ENCODE results near the gene PMPCA. TPM values are rescaled to one million over a fixed set of nuclear protein-coding genes. Genes with fewer than 3 reads are reported as not detected.

PMPCA gene
- total RNA-seq, 1 experiment from 2014 or later, result 94.5 TPM

- Histone ChIP-seq H3K27ac (ENCODE audit: insufficient read length, low read depth, low read length) (no peak overlapping the region), H2BK15ac (ENCODE audit: low read depth, low read length) (no peak overlapping the region), H3K4ac (ENCODE audit: low read depth, low read length) (no peak overlapping the region), H3K27me3 (ENCODE audit: insufficient read depth, low read length) (no peaks in the 10 kb centered on the region), H4K91ac (ENCODE audit: insufficient read length, low read depth, low read length) (no peak overlapping the region), H2BK12ac (ENCODE audit: insufficient read length, low read depth, low read length) (no peak overlapping the region), H3T11ph (ENCODE audit: low read length) (no peak overlapping the region), H2AFZ (ENCODE audit: low read length) (no peak overlapping the region), H3K79me2 (ENCODE audit: insufficient read depth, low read length) (no peaks in the 10 kb centered on the region), H2AK5ac (ENCODE audit: insufficient read length, low read length) (no peak overlapping the region), H3K56ac (ENCODE audit: insufficient read length, low read depth, low read length) (no peak overlapping the region), H3K23ac (ENCODE audit: insufficient read length, low read depth, low read length) (no peak overlapping the region), H2BK120ac (ENCODE audit: low read depth, low read length, poor library complexity, severe bottlenecking) (no peak overlapping the region), H3K14ac (ENCODE audit: insufficient read depth, low read length) (no peak overlapping the region), H3K9me3 (ENCODE audit: control insufficient read depth, low read depth, low read length) (no peaks in the 10 kb centered on the region), H4K8ac (replicated peaks; ENCODE audit: insufficient read length, low read depth, low read length) (no peak overlapping the region), H3K79me1 (ENCODE audit: insufficient read depth, low read depth, low read length, poor library complexity, severe bottlenecking) (no peaks in the 10 kb centered on the region), H3K18ac (ENCODE audit: insufficient read length, low read depth, low read length) (no peak overlapping the region), H4K5ac (ENCODE audit: insufficient read length, low read depth, low read length) (no peak overlapping the region), H3K23me2 (ENCODE audit: insufficient read length, low read depth, low read length, poor library complexity, severe bottlenecking) (no peaks in the 10 kb centered on the region), H4K20me1 (ENCODE audit: control insufficient read depth, insufficient read depth, insufficient read length) (no peaks in the 10 kb centered on the region), H2BK20ac (ENCODE audit: low read depth, low read length, poor library complexity, severe bottlenecking) (no peak overlapping the region), H3K4me1 (ENCODE audit: insufficient read depth, low read length) (no peaks in the 10 kb centered on the region), H3K4me2 (ENCODE audit: insufficient read depth, insufficient read length, low read length) (no peak overlapping the region), H2BK5ac (ENCODE audit: insufficient read length, low read length) (no peak overlapping the region), H3K9ac (ENCODE audit: extremely low read depth, insufficient read length, low read length) (no peak overlapping the region)
- no peaks in the 10 kb centered on the region for H3K4me1 Mint-ChIP-seq
- no peak for DNase-seq
- no peaks in the 10 kb centered on the region for H3K27me3 Mint-ChIP-seq (ENCODE audit: low read depth)
- H3K9me3 Mint-ChIP-seq, result no peaks in the 10 kb centered on the region
- TF ChIP-seq CTCF (conservative IDR thresholded peaks at IDR 0.05), result no peak
- peaks cover 37 to 85% (median 72%) of the 10 kb centered on the region in 3 experiments; a peak in 6 of 7 replicates for H3K36me3 Mint-ChIP-seq (ENCODE audit: insufficient read depth in 1 of 3, low read depth in 3 of 3)
- no CpG with 5 or more reads among the region's 13 CpGs for WGBS (ENCODE audit: extremely low coverage, insufficient read length, low lambda C conversion rate)
- H3K4me3 Mint-ChIP-seq, result no peak overlapping the region
- H3K27ac Mint-ChIP-seq, result no peak overlapping the region
These were observed 24.4 kb upstream of the PMPCA start for GRCh38 chr9:136386018-136386417.
